Esophagus muscularis mucosa (tissue), 4 donors: ENCODE measurements around the gene PRCP. TPM values are rescaled to one million over a fixed set of nuclear protein-coding genes. Genes with fewer than 3 reads are reported as not detected.

Experiments used
- DNase-seq: peaks from one replicate; pipeline ENCODE4 v3.0.0-alpha.2; 2017; ENCODE audit errors: extremely low spot score
- H3K27ac ChIP-seq, 4 donors: fragments of 200-600 bp; sonication (generic); replicated peaks in 1 of 4; 1 replicate in 3 of 4; 2 replicates in 1 of 4; pipeline ENCODE4 v1.5.1; 2016 to 2019; ENCODE audit warnings: mild to moderate bottlenecking in 1 of 4
- H3K27me3 ChIP-seq, 4 donors: fragments of 200-600 bp; sonication (generic); one replicate each; pipeline versions ENCODE4 v1.5.1 to v1.6.0; 2016 to 2019
- H3K36me3 ChIP-seq, 4 donors: fragments of 200-600 bp; sonication (generic); one replicate each; pipeline ENCODE4 v1.5.1; 2016 to 2019
- H3K4me1 ChIP-seq, 4 donors: fragments of 200-600 bp; sonication (generic); one replicate each; pipeline ENCODE4 v1.5.1; 2016 to 2019
- H3K4me3 ChIP-seq, 4 donors: fragments of 200-600 bp; sonication (generic); 1 replicate in 2 of 4; 2 replicates in 2 of 4; pipeline ENCODE4 v1.5.1; 2016 to 2019; ENCODE audit warnings: mild to moderate bottlenecking in 4 of 4, moderate library complexity in 1 of 4
- H3K9me3 ChIP-seq, 4 donors: fragments of 200-600 bp; sonication (generic); 1 replicate in 3 of 4; 2 replicates in 1 of 4; pipeline ENCODE4 v1.5.1; 2016 to 2019
- CTCF ChIP-seq, 3 experiments: fragments of 200-600 bp in 2 of 3; fragments of 450-650 bp in 1 of 3; sonication (generic) in 2 of 3; IDR thresholded peaks; one replicate each; pipeline ENCODE4 v1.5.1; 2017 to 2019; ENCODE audit warnings: antibody characterized with exemption in 3 of 3, mild to moderate bottlenecking in 2 of 3, moderate library complexity in 1 of 3
- EP300 ChIP-seq: sonication (generic); formaldehyde crosslinking; IDR thresholded peaks from one replicate; pipeline ENCODE4 v1.6.1; 2017; ENCODE audit warnings: antibody characterized with exemption
- POLR2A ChIP-seq: fragments of 450-650 bp; IDR thresholded peaks from one replicate; pipeline ENCODE4 v1.6.1; 2017; ENCODE audit warnings: antibody characterized with exemption, moderate library complexity, mild to moderate bottlenecking, low read depth
- POLR2AphosphoS5 ChIP-seq, 2 donors: sonication (generic); formaldehyde crosslinking; IDR thresholded peaks; one replicate each; pipeline ENCODE4 v1.6.1; 2017; ENCODE audit warnings: antibody characterized with exemption in 2 of 2
- WGBS: methylation state at CpG from one replicate; pipeline ENCODE4 v1.1.5; 2018; 5-methylcytosine and 5-hydroxymethylcytosine counted together
- intact Hi-C: fragments of 100-400 bp; cut with DNase I; formaldehyde crosslinking; loops from one replicate; pipeline ENCODE4 v1.15.1; 2023
- total RNA-seq, 4 donors: library from RNA; depleted of rRNA; stranded (reverse); fragments of >200 nt; gene quantifications; one replicate each; pipeline versions ENCODE4 v1.1.0 to v1.2.1, GENCODE V29; 2016

Gene PRCP
- total RNA-seq, 4 donors from 2014 or later: 29.1 to 46.2 (median 35.0) TPM

GRCh38 chr11:82862379-82862778 lies 37.9 kb downstream of the PRCP start:
- H3K4me3 ChIP-seq: no peak overlapping the region
- TF ChIP-seq EP300: no peak
- TF ChIP-seq POLR2AphosphoS5 (IDR thresholded peaks at IDR 0.05): no peak
- no peak for TF ChIP-seq POLR2A
- no peak for TF ChIP-seq CTCF (IDR thresholded peaks at IDR 0.05)

GRCh38 chr11:82859750-82860149 lies 40.5 kb downstream of the PRCP start:
- TF ChIP-seq POLR2AphosphoS5 (IDR thresholded peaks at IDR 0.05) (no peak), EP300 (no peak), POLR2A (no peak), CTCF (IDR thresholded peaks at IDR 0.05) (no peak)
- whole genome bisulfite sequencing: 89% methylated on average over 2 of the region's 2 CpGs
- Histone ChIP-seq H3K27ac (no peak overlapping the region), H3K27me3 (no peaks in the 10 kb centered on the region), H3K36me3 (peaks cover 0 to 4% (median 0%) of the 10 kb centered on the region in 4 donors), H3K9me3 (no peaks in the 10 kb centered on the region), H3K4me1 (peaks cover 14 to 30% (median 27%) of the 10 kb centered on the region in 4 donors), H3K4me3 (no peak overlapping the region)
- intact Hi-C loops: no loop called here
- no peak for DNase-seq

More at GRCh38 chr11:82862379-82862778, 37.9 kb downstream of the PRCP start:
- no peaks in the 10 kb centered on the region for H3K9me3 ChIP-seq
- WGBS: 80% methylated on average over 2 of the region's 2 CpGs
- no peaks in the 10 kb centered on the region for H3K27me3 ChIP-seq
- peaks cover 14 to 37% (median 32%) of the 10 kb centered on the region in 4 donors for H3K4me1 ChIP-seq
- intact Hi-C loops: no loop called here
- H3K27ac ChIP-seq: no peak overlapping the region
- peaks cover 0 to 4% (median 0%) of the 10 kb centered on the region in 4 donors for H3K36me3 ChIP-seq
- no peak for DNase-seq

- Histone ChIP-seq H3K27ac (peak overlapping the region; percentile 20 to 53 (median 42)), H3K36me3 (peaks cover 0 to 4% (median 0%) of the 10 kb centered on the region in 4 donors), H3K4me3 (no peak overlapping the region), H3K4me1 (peaks cover 9 to 19% (median 16%) of the 10 kb centered on the region in 4 donors), H3K27me3 (no peaks in the 10 kb centered on the region), H3K9me3 (no peaks in the 10 kb centered on the region)
- intact Hi-C loops: no loop called here
- WGBS: 26% methylated on average over 1 of the region's 1 CpG
- TF ChIP-seq CTCF (IDR thresholded peaks at IDR 0.05): no peak
- TF ChIP-seq EP300: no peak
- TF ChIP-seq POLR2AphosphoS5 (IDR thresholded peaks at IDR 0.05): no peak
- no peak for TF ChIP-seq POLR2A
- no peak for DNase-seq
These were observed 41.6 kb downstream of the PRCP start for GRCh38 chr11:82858556-82859091.

GRCh38 chr11:82858133-82858532 lies 42.1 kb downstream of the PRCP start:
- no peak for DNase-seq
- TF ChIP-seq POLR2A (no peak), EP300 (no peak), POLR2AphosphoS5 (IDR thresholded peaks at IDR 0.05) (no peak), CTCF (IDR thresholded peaks at IDR 0.05) (no peak)
- no peak overlapping the region for H3K4me3 ChIP-seq
- H3K27ac ChIP-seq: peak overlapping the region; percentile 20 to 53 (median 42)
- H3K36me3 ChIP-seq: peaks cover 0 to 4% (median 0%) of the 10 kb centered on the region in 4 donors
- H3K9me3 ChIP-seq: no peaks in the 10 kb centered on the region
- 93% methylated on average over 2 of the region's 2 CpGs for whole genome bisulfite sequencing
- intact Hi-C loops: no loop called here
- H3K4me1 ChIP-seq: peaks cover 10 to 14% (median 13%) of the 10 kb centered on the region in 4 donors
- H3K27me3 ChIP-seq: no peaks in the 10 kb centered on the region

- 95% methylated on average over 2 of the region's 2 CpGs for WGBS
- Histone ChIP-seq H3K9me3 (no peaks in the 10 kb centered on the region), H3K4me1 (peaks cover 10 to 14% (median 12%) of the 10 kb centered on the region in 4 donors), H3K4me3 (no peak overlapping the region), H3K27me3 (no peaks in the 10 kb centered on the region), H3K36me3 (peaks cover 0 to 4% (median 0%) of the 10 kb centered on the region in 4 donors), H3K27ac (no peak overlapping the region)
- no peak for DNase-seq
- TF ChIP-seq POLR2A (no peak), CTCF (IDR thresholded peaks at IDR 0.05) (no peak)
- intact Hi-C loops: no loop called here
These were observed 43.1 kb downstream of the PRCP start for GRCh38 chr11:82857145-82857544.
